ENCODE results near the gene PIK3CB.

DNA sequence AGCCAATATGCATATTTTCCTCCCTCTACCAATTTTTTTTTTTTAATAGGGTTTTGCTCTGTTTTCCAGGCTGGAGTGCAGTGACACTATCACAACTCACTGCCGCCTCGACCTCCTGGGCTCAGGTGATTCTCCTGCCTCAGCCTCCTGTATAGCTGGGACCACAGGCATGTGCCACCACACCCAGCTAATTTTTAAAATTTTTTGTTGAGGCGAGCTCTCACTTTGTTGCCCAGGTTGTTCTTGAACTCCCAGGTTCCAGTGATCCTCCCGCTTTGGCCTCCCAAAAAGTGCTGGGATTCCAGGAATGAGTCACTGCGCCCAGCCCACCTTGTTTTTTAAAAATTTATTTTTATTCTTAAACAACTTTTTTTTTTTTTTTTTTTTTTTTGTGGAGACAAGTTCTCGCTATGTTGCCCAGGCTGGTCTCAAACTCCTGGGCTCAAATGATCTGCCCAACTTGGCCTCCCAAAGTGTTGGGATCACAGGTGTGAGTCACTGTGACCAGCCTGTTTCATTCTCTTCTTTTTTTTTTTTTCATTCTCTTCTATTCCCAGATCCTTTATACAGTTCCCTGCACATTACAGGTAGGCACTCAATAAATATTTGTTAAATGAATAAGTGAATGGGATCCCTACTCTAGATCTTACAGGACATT, 40.5 kb upstream of the PIK3CB start:
- TF ChIP-seq, protein P1, sequence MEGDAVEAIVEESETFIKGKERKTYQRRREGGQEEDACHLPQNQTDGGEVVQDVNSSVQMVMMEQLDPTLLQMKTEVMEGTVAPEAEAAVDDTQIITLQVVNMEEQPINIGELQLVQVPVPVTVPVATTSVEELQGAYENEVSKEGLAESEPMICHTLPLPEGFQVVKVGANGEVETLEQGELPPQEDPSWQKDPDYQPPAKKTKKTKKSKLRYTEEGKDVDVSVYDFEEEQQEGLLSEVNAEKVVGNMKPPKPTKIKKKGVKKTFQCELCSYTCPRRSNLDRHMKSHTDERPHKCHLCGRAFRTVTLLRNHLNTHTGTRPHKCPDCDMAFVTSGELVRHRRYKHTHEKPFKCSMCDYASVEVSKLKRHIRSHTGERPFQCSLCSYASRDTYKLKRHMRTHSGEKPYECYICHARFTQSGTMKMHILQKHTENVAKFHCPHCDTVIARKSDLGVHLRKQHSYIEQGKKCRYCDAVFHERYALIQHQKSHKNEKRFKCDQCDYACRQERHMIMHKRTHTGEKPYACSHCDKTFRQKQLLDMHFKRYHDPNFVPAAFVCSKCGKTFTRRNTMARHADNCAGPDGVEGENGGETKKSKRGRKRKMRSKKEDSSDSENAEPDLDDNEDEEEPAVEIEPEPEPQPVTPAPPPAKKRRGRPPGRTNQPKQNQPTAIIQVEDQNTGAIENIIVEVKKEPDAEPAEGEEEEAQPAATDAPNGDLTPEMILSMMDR (conservative IDR thresholded peaks at IDR 0.05; ENCODE audit: low read depth, low read length) = no peak
- TF ChIP-seq EZH2 (IDR thresholded peaks at IDR 0.05; ENCODE audit: low read length, unreplicated experiment) = no peak

All from PC-3 (cell line).